K562 (cell line): ENCODE results near the gene NIPAL4.

ENCODE experiments used
- ARID4B ChIP-seq: sonication (generic); formaldehyde crosslinking; IDR thresholded peaks from 2 replicates; pipeline ENCODE4 v1.8.0; 2022; ENCODE audit warnings: mild to moderate bottlenecking, missing genetic modification reagents
- ESRRA ChIP-seq: fragments of 450-650 bp; IDR thresholded peaks from 2 replicates; pipeline ENCODE4 v1.6.1; 2014; ENCODE audit warnings: low read depth, mild to moderate bottlenecking, moderate library complexity, borderline replicate concordance
- HMG20A ChIP-seq: fragments of 450-650 bp; formaldehyde crosslinking; conservative IDR thresholded peaks from 2 replicates; pipeline ENCODE4 v1.4.0; 2020; ENCODE audit warnings: mild to moderate bottlenecking, mixed read lengths
- KDM4B ChIP-seq, 2 experiments: fragments of 450-650 bp in 1 of 2; sonication (generic) in 1 of 2; IDR thresholded peaks; 2 replicates each; pipeline ENCODE4 v1.6.1; 2016 to 2017; ENCODE audit warnings: borderline replicate concordance in 2 of 2, antibody characterized with exemption in 1 of 2, low read depth in 1 of 2, mild to moderate bottlenecking in 1 of 2
- MECOM ChIP-seq: fragments of 250-450 bp; sonication (Bioruptor Pico); IDR thresholded peaks from 2 replicates; pipeline ENCODE4 v1.8.0; 2022; ENCODE audit warnings: inconsistent platforms
- MED1 ChIP-seq: sonication (generic); formaldehyde crosslinking; IDR thresholded peaks from 2 replicates; pipeline ENCODE4 v1.8.1; 2023; ENCODE audit warnings: missing genetic modification reagents, borderline replicate concordance
- NBN ChIP-seq: fragments of 450-650 bp; IDR thresholded peaks from 2 replicates; pipeline ENCODE4 v1.6.1; 2016; ENCODE audit warnings: low read depth, mild to moderate bottlenecking
- NCOR1 ChIP-seq: fragments of 450-650 bp; IDR thresholded peaks from 2 replicates; pipeline ENCODE4 v1.6.1; 2016; ENCODE audit warnings: mild to moderate bottlenecking, moderate library complexity
- SRSF7 ChIP-seq: fragments of 200-400 bp; formaldehyde crosslinking; optimal IDR thresholded peaks from 2 replicates; pipeline ENCODE3; 2017; ENCODE audit warnings: mild to moderate bottlenecking, low read depth, low read length
- ZC3H11A ChIP-seq: IDR thresholded peaks from 2 replicates; pipeline ENCODE4 v1.6.1; 2012; ENCODE audit warnings: low read depth, low read length, improper control_type of control experiment
- TF ChIP-seq, protein P1 (sequence below), 3 experiments: IDR thresholded peaks in 2 of 3; conservative IDR thresholded peaks in 1 of 3; 2 replicates each; pipeline ENCODE4 v1.5.1; 2011 to 2012; ENCODE audit warnings: low read length in 3 of 3, mild to moderate bottlenecking in 3 of 3, control low read depth in 2 of 3, improper control_type of control experiment in 1 of 3, inconsistent platforms in 1 of 3, low read depth in 1 of 3, mixed read lengths in 1 of 3, moderate library complexity in 1 of 3; ENCODE audit not compliant: insufficient read depth in 2 of 3

DNA sequence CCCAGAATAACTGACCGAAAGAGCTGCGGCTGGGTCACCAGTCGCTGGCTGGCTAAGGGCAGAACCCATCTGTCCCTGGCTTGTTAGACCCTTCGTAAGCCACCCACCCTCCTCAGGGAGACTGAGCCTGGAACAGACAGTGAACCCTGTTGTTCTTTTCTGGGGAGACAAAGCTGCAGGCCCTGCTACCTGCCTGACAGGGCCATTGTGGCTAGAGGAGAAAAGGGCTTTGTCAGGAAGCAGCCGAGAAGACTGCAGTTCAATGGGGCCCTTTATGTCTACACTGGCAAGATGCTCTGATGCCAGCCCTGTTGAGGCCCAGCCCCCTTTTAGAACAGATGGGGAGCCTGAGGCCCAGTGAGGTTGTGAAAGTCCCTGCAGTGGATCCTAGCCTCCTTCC, 3.7 kb upstream of the NIPAL4 start:
- TF ChIP-seq NCOR1 (no peak), MED1 (CRISPR knock-in tag) (no peak), SRSF7 (no peak), NBN (no peak), MECOM (CRISPR knock-in tag) (no peak), ESRRA (no peak), ARID4B (CRISPR knock-in tag) (no peak), HMG20A (CRISPR knock-in tag) (no peak), KDM4B (IDR thresholded peaks at IDR 0.05; ENCODE audit: borderline replicate concordance in 2 of 2, low read depth in 1 of 2) (no peak), ZC3H11A (no peak)
- TF ChIP-seq, protein P1, sequence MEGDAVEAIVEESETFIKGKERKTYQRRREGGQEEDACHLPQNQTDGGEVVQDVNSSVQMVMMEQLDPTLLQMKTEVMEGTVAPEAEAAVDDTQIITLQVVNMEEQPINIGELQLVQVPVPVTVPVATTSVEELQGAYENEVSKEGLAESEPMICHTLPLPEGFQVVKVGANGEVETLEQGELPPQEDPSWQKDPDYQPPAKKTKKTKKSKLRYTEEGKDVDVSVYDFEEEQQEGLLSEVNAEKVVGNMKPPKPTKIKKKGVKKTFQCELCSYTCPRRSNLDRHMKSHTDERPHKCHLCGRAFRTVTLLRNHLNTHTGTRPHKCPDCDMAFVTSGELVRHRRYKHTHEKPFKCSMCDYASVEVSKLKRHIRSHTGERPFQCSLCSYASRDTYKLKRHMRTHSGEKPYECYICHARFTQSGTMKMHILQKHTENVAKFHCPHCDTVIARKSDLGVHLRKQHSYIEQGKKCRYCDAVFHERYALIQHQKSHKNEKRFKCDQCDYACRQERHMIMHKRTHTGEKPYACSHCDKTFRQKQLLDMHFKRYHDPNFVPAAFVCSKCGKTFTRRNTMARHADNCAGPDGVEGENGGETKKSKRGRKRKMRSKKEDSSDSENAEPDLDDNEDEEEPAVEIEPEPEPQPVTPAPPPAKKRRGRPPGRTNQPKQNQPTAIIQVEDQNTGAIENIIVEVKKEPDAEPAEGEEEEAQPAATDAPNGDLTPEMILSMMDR (IDR thresholded peaks at IDR 0.05 in 2 of 3, conservative IDR thresholded peaks at IDR 0.05 in 1 of 3; ENCODE audit: insufficient read depth in 2 of 3, low read depth in 1 of 3, low read length in 3 of 3), result no peak
